ENCODE measurements around the gene PRICKLE4. TPM values are rescaled to one million over a fixed set of nuclear protein-coding genes. Genes with fewer than 3 reads are reported as not detected.
A peak's percentile ranks its signal among the peaks of the same experiment; 100 is the strongest.

Gene PRICKLE4
- total RNA-seq, 1 experiment from 2014 or later: 0.70 TPM

DNA sequence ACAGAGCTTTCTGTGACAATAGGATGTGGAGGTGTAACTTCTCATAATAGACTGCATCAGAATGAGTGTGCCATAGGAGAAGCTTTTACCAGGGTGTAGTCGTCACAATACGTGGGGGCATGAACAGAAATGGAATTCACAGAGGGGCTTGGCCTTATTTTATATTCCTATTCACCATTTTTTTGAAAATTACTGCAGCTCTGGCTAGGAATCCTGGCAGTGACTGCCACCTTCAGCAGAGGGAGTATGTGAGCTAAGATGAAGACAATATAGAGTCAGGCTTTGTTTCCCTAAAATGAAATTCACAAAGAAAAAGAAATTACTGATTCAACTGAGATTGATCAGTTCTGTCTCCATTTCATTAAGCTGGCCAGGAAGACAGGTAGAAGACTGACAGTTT is 20.8 kb downstream of the PRICKLE4 start:
- Histone ChIP-seq H4K91ac (ENCODE audit: insufficient read length, low read depth, low read length) (no peak overlapping the region), H3K79me1 (ENCODE audit: insufficient read depth, low read depth, low read length, poor library complexity, severe bottlenecking) (no peaks in the 10 kb centered on the region), H4K8ac (replicated peaks; ENCODE audit: insufficient read length, low read depth, low read length) (no peak overlapping the region), H3K14ac (ENCODE audit: insufficient read depth, low read length) (no peak overlapping the region), H2BK15ac (ENCODE audit: low read depth, low read length) (no peak overlapping the region), H3K23me2 (ENCODE audit: insufficient read length, low read depth, low read length, poor library complexity, severe bottlenecking) (no peaks in the 10 kb centered on the region), H4K20me1 (ENCODE audit: control insufficient read depth, insufficient read depth, insufficient read length) (no peaks in the 10 kb centered on the region), H2BK20ac (ENCODE audit: low read depth, low read length, poor library complexity, severe bottlenecking) (no peak overlapping the region), H2BK120ac (ENCODE audit: low read depth, low read length, poor library complexity, severe bottlenecking) (no peak overlapping the region), H3K4ac (ENCODE audit: low read depth, low read length) (no peak overlapping the region), H3K27ac (ENCODE audit: insufficient read length, low read depth, low read length) (no peak overlapping the region), H4K5ac (ENCODE audit: insufficient read length, low read depth, low read length) (no peak overlapping the region), H2AK5ac (ENCODE audit: insufficient read length, low read length) (no peak overlapping the region), H3T11ph (ENCODE audit: low read length) (no peak overlapping the region), H2BK12ac (ENCODE audit: insufficient read length, low read depth, low read length) (no peak overlapping the region), H3K27me3 (ENCODE audit: insufficient read depth, low read length) (no peaks in the 10 kb centered on the region), H3K23ac (ENCODE audit: insufficient read length, low read depth, low read length) (no peak overlapping the region), H3K18ac (ENCODE audit: insufficient read length, low read depth, low read length) (no peak overlapping the region), H3K9ac (ENCODE audit: extremely low read depth, insufficient read length, low read length) (no peak overlapping the region), H3K56ac (ENCODE audit: insufficient read length, low read depth, low read length) (no peak overlapping the region), H3K9me3 (ENCODE audit: control insufficient read depth, low read depth, low read length) (no peaks in the 10 kb centered on the region), H3K4me2 (ENCODE audit: insufficient read depth, insufficient read length, low read length) (no peak overlapping the region), H2BK5ac (ENCODE audit: insufficient read length, low read length) (no peak overlapping the region), H3K79me2 (ENCODE audit: insufficient read depth, low read length) (no peaks in the 10 kb centered on the region), H3K4me1 (ENCODE audit: insufficient read depth, low read length) (no peaks in the 10 kb centered on the region), H2AFZ (ENCODE audit: low read length) (no peak overlapping the region)
- TF ChIP-seq, protein P1, sequence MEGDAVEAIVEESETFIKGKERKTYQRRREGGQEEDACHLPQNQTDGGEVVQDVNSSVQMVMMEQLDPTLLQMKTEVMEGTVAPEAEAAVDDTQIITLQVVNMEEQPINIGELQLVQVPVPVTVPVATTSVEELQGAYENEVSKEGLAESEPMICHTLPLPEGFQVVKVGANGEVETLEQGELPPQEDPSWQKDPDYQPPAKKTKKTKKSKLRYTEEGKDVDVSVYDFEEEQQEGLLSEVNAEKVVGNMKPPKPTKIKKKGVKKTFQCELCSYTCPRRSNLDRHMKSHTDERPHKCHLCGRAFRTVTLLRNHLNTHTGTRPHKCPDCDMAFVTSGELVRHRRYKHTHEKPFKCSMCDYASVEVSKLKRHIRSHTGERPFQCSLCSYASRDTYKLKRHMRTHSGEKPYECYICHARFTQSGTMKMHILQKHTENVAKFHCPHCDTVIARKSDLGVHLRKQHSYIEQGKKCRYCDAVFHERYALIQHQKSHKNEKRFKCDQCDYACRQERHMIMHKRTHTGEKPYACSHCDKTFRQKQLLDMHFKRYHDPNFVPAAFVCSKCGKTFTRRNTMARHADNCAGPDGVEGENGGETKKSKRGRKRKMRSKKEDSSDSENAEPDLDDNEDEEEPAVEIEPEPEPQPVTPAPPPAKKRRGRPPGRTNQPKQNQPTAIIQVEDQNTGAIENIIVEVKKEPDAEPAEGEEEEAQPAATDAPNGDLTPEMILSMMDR (conservative IDR thresholded peaks at IDR 0.05): peak; percentile 56
- no peak for DNase-seq
- Mint-ChIP-seq H3K9me3 (no peaks in the 10 kb centered on the region), H3K27ac (no peak overlapping the region), H3K27me3 (ENCODE audit: low read depth) (no peaks in the 10 kb centered on the region), H3K36me3 (ENCODE audit: insufficient read depth in 1 of 3, low read depth in 3 of 3) (peaks cover 3 to 25% (median 19%) of the 10 kb centered on the region in 3 experiments; a peak in 6 of 7 replicates), H3K4me1 (no peaks in the 10 kb centered on the region), H3K4me3 (no peak overlapping the region)
- WGBS (ENCODE audit: extremely low coverage, insufficient read length, low lambda C conversion rate): no CpG with 5 or more reads among the region's 2 CpGs
